Stimulated activated CD4-positive, alpha-beta T cell treated with anti-CD3 and anti-CD28 coated beads, Interleukin-2, amount 100 ng/mL, for 24 hours (primary cell): ENCODE measurements around the gene PRSS12.
"Not testable (repeated sequence)": the region's sequence is repeated elsewhere in the genome, so short reads cannot be mapped to it uniquely, and the experiment has no call there.

Source experiments
- DNase-seq, 2 donors: peaks; one replicate each; pipeline ENCODE4 v3.0.0-alpha.2; 2020

PRSS12 gene

GRCh38 chr4:118273642-118274041 is 79.2 kb downstream of the PRSS12 start:
- no peak for DNase-seq

DNA sequence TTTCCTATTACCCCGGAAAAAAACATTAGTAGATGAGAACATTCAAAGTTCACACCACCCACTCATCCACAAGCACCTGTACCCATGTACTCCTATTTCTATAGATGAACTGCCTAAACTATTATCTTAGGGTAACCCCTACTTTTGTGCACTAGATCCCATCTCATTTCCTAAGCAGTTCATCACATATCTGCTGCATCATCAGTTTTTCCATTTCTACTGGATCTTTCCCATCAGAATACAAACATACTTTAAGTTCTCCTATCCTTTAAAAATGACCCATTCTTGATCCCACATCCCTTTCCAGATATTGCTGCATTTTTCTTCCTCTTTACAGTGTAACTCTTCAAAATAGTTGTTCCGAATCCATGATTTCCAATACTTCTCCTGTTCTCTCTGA is 81.0 kb downstream of the PRSS12 start:
- no peak for DNase-seq

DNA sequence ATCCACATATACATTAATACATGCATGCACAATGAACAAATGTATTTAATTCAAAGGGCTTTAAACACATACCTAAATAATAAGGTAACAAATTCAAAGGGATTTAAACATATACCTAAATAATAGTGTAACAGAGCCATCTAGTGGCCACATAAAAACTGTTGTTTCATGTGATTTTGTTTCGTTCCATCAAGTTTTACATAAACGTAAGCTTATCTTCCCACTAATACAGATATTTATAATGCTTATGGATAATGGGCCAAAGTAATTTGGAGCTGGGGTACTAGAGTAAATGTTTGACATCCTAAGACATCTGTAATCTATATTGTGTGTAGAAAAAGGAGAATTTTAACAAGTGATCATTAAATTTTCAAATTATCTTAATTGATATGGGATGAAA is 82.3 kb downstream of the PRSS12 start:
- no peak for DNase-seq

- no peak for DNase-seq
Measured at GRCh38 chr4:118268780-118269179, 84.0 kb downstream of the PRSS12 start.

DNA sequence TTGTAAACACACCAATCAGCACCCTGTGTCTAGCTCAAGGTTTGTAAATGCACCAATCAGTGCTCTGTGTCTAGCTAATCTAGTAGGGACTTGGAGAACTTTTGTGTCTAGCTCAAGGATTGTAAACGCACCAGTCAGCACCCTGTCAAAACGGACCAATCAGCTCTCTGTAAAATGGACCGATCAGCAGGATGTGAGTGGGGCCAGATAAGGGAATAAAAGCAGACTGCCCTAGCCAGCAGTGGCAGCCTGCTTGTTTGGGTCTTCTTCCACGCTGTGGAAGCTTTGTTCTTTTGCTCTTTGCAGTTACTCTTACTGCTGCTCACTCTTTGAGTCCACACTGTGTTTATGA is 86.7 kb downstream of the PRSS12 start:
- not testable (repeated sequence) for DNase-seq

DNA sequence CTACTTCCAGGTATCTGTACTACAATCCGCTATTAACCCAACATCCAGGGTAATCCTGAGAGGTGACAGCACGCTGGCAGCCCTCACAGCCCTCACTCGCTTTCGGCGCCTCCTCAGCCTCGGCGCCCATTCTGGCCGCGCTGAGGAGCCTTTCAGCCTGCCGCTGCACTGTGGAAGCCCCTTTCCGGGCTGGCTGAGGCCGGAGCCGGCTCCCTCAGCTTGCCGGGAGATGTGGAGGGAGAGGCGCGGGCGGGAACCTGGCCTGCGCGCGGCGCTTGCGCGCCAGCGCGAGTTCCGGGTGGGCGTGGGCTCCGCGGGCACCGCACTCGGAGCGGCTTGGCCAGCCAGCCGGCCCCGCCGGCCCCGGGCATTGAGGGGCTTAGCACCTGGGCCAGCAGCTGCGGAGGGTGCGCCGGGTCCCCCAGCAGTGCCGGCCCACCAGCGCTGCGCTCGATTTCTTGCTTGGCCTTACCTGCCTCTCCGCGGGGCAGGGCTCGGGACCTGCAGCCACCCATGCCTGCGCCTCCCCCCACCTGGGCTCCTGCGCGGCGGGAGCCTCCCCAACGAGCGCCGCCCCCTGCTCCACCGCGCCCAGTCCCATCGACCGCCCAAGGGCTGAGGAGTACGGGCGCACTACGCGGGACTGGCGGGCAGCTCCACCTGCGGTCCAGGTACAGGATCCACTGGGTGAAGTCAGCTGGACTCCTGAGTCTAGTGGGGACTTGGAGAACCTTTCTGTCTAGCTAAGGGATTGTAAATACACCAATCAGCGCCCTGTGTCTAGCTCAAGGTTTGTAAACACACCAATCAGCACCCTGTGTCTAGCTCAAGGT is 87.3 kb downstream of the PRSS12 start:
- peak in 1 of 2 donors; percentile 54 for DNase-seq

DNA sequence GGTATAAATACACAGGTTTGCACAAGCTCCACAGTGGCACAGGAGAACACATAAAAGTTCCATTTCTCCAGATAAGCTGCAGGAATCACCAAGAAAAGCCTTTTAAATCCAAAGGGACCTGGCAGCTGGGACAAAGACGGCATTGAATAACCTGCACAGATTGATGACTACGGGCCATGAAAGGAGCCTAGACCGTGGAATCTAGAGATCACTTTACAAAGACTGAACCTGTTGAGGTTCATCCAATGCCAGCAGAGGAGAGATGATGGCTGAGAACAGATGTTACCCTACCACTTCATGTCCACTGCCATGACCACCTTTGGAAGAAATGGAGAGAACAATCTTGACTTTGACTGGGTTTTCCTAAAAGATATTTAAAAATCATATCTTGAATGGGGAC is 88.7 kb downstream of the PRSS12 start:
- DNase-seq: no peak

DNA sequence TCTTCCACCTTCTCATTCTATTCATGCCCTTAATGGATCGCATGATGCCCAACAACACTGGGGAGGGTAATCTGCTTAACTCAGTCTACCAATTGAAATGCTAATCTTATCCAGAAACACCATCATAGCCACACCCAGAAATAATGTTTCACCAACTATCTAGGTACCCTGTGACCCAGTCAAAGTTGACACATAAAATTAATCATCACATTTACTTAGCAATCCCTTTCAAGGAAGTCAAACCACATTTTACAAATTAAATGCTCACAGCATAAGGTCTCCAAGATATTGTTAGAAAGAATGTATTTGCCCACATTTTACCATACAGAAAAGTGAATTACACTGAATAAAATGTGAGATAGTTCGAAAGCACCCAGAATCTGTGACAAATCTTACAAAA is 92.5 kb downstream of the PRSS12 start:
- no peak for DNase-seq

GRCh38 chr4:118259111-118259510 is 93.7 kb downstream of the PRSS12 start:
- no peak for DNase-seq

DNA sequence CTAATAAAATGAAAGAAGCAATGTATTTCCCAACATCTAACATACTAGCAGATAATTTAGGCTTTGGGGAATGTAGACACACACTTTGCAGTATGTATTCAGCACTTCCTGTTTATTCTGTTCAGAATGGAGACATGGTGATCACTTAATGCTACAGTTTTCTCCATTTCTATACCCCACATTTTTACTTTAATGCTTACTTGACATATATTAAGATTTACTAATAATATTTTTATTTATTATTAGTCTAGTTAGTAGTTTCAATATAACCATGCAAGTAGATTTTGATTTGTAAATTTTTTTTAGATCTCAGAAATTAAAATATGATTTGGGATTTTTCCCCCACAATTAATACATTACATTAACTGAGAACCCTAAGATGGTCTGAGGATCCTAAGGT is 98.4 kb downstream of the PRSS12 start:
- DNase-seq: no peak

DNA sequence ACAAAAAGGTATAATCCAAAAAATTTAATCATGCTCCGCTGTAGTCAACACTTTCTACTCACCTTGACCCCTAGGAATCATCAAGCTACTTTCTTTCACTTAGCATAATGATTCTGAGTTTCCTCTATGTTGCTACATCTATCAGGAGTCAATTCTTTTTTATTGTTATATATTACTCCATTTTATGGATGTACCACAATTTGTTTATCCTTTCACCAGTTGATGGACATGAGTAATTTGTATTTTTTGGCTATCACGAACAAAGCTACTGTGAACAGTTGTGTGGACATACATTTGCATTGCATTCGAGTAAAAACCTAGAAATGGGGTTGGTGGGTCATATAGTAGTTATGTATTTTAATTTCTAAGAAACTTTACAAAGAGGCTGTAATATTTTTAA is 102.9 kb downstream of the PRSS12 start:
- no peak for DNase-seq

DNA sequence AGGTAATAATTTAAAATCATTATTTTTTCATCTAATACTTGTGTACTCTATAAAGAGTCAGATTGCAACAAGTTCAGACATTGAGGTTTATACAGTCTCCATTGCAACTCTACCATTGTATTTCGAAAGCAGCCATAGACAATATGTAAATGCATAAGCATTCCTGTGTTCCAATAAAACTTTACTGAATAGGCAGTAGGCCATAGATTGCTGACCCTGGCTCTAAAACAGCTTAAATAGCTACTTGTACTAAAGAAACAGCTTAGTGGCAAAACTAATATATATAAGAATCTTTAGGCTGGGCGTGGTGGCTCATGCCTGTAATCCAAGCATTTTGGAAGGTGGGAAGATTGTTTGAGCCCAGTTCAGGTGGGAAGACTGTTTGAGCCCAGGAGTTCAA is 115.3 kb downstream of the PRSS12 start:
- DNase-seq: no peak

DNA sequence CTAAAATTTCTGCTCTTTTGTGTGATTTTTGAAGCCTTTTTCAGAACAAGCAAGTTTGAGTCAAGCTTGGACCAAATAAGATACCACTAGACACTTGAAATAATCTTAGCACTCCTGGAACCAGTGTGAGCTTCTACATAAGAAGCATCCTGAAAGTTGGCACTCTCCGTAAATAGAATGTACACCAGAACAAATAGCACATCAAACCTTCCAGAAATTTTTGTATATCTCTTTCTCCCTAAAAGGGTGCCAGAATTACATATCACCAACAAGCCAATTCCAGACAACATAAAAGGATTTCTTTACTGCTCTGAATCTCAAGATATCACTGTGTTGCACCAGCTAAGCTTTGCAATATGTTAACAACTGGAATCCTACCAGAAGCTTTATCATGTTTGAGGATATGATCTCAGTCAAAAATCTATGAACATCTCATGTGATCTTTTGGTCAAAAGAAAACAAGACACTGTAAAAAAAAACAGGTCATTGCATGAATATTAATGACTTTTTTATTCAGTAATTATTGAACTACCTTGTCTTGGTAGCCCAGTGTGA is 117.2 kb downstream of the PRSS12 start:
- DNase-seq: no peak
